Measurements from ENCODE around the gene MTUS2. TPM values are rescaled to one million over a fixed set of nuclear protein-coding genes. Genes with fewer than 3 reads are reported as not detected.

Gene MTUS2
- total RNA-seq, 1 experiment from 2014 or later = 0.35 TPM

DNA sequence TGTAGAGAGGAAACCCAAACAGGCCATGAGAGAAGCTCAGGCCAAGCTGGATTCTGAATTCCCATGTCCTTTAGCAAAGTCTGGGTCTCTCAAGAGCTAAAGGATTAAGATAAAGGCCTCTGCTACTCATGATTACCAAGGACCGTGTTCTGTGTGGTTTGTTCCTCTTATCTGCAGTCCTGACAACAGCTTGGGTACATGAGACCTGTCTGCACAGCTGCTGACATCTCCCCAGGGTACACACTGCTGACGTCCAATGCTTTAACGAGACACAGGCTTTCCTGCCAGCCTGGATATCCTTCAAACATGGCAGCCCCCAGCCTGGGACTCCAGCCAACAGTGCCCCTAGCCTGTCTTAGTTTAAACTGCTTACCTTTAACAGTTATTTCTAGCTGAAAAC lies 564.3 kb downstream of the MTUS2 start:
- no peaks in the 10 kb centered on the region for H3K27me3 ChIP-seq (ENCODE audit: insufficient read depth, low read length)
- H3K27me3 Mint-ChIP-seq (ENCODE audit: low read depth) = peaks cover 3% of the 10 kb centered on the region
- H3K9me3 ChIP-seq (ENCODE audit: control insufficient read depth, low read depth, low read length) = no peaks in the 10 kb centered on the region
- H2BK20ac ChIP-seq (ENCODE audit: low read depth, low read length, poor library complexity, severe bottlenecking) = no peak overlapping the region
- no peak overlapping the region for H3K4me2 ChIP-seq (ENCODE audit: insufficient read depth, insufficient read length, low read length)
- H3K79me2 ChIP-seq (ENCODE audit: insufficient read depth, low read length) = no peaks in the 10 kb centered on the region
- no peak overlapping the region for H2AK5ac ChIP-seq (ENCODE audit: insufficient read length, low read length)
- H2BK120ac ChIP-seq (ENCODE audit: low read depth, low read length, poor library complexity, severe bottlenecking) = no peak overlapping the region
- no peak overlapping the region for H4K5ac ChIP-seq (ENCODE audit: insufficient read length, low read depth, low read length)
- H3K9ac ChIP-seq (ENCODE audit: extremely low read depth, insufficient read length, low read length) = no peak overlapping the region
- H3K56ac ChIP-seq (ENCODE audit: insufficient read length, low read depth, low read length) = no peak overlapping the region
- TF ChIP-seq, protein P1, sequence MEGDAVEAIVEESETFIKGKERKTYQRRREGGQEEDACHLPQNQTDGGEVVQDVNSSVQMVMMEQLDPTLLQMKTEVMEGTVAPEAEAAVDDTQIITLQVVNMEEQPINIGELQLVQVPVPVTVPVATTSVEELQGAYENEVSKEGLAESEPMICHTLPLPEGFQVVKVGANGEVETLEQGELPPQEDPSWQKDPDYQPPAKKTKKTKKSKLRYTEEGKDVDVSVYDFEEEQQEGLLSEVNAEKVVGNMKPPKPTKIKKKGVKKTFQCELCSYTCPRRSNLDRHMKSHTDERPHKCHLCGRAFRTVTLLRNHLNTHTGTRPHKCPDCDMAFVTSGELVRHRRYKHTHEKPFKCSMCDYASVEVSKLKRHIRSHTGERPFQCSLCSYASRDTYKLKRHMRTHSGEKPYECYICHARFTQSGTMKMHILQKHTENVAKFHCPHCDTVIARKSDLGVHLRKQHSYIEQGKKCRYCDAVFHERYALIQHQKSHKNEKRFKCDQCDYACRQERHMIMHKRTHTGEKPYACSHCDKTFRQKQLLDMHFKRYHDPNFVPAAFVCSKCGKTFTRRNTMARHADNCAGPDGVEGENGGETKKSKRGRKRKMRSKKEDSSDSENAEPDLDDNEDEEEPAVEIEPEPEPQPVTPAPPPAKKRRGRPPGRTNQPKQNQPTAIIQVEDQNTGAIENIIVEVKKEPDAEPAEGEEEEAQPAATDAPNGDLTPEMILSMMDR (conservative IDR thresholded peaks at IDR 0.05) = no peak
- peaks cover 2% of the 10 kb centered on the region for H4K20me1 ChIP-seq (ENCODE audit: control insufficient read depth, insufficient read depth, insufficient read length)
- no peaks in the 10 kb centered on the region for H3K36me3 Mint-ChIP-seq (ENCODE audit: insufficient read depth in 1 of 3, low read depth in 3 of 3)
- H3K4me3 Mint-ChIP-seq = no peak overlapping the region
- no peak overlapping the region for H2BK12ac ChIP-seq (ENCODE audit: insufficient read length, low read depth, low read length)
- no peak overlapping the region for H3K18ac ChIP-seq (ENCODE audit: insufficient read length, low read depth, low read length)
- no peaks in the 10 kb centered on the region for H3K79me1 ChIP-seq (ENCODE audit: insufficient read depth, low read depth, low read length, poor library complexity, severe bottlenecking)
- no peak overlapping the region for H3K27ac Mint-ChIP-seq
- no peaks in the 10 kb centered on the region for H3K4me1 ChIP-seq (ENCODE audit: insufficient read depth, low read length)
- H3K9me3 Mint-ChIP-seq = 0 out of 5 replicates have a peak, but pooled peaks cover 0 to 2% of the 10 kb centered on the region in 2 experiments
- no peak for DNase-seq
- H3K27ac ChIP-seq (ENCODE audit: insufficient read length, low read depth, low read length) = no peak overlapping the region
- H2BK15ac ChIP-seq (ENCODE audit: low read depth, low read length) = no peak overlapping the region
- no peak overlapping the region for H2BK5ac ChIP-seq (ENCODE audit: insufficient read length, low read length)
- H3K4me1 Mint-ChIP-seq = no peaks in the 10 kb centered on the region
- H3K23ac ChIP-seq (ENCODE audit: insufficient read length, low read depth, low read length) = no peak overlapping the region
- no CpG with 5 or more reads among the region's 3 CpGs for WGBS (ENCODE audit: extremely low coverage, insufficient read length, low lambda C conversion rate)
- H4K91ac ChIP-seq (ENCODE audit: insufficient read length, low read depth, low read length) = no peak overlapping the region
- no peak overlapping the region for H3T11ph ChIP-seq (ENCODE audit: low read length)
- H3K23me2 ChIP-seq (ENCODE audit: insufficient read length, low read depth, low read length, poor library complexity, severe bottlenecking) = no peaks in the 10 kb centered on the region
- no peak overlapping the region for H3K14ac ChIP-seq (ENCODE audit: insufficient read depth, low read length)
- no peak overlapping the region for H3K4ac ChIP-seq (ENCODE audit: low read depth, low read length)
- no peak overlapping the region for H4K8ac ChIP-seq (replicated peaks; ENCODE audit: insufficient read length, low read depth, low read length)
- H2AFZ ChIP-seq (ENCODE audit: low read length) = no peak overlapping the region

Data from H9 (cell line).